HCT116 (cell line): ENCODE measurements around the gene TNIK. TPM values are rescaled to one million over a fixed set of nuclear protein-coding genes. Genes with fewer than 3 reads are reported as not detected.

Experiments used
- ATAC-seq: fragments of 200-7000 bp; cut with Tn5 transposase; 2 replicates; pipeline ENCODE4 v1.9.1; 2020; ENCODE audit warnings: mild to moderate bottlenecking, moderate library complexity
- BruUV-seq: library from RNA; stranded (reverse); fragments of 400-500 nt; replicated peaks from 2 replicates; lab custom pipeline; 2021; lab: Mats Ljungman, UMichigan
- CTCF ChIA-PET: fragments of 300-600 bp; sonication (Branson Sonifier 250); formaldehyde crosslinking; loops from one replicate; lab custom pipeline; 2021; ENCODE audit warnings: antibody characterized with exemption; lab: Charles Lee
- POLR2A ChIA-PET: fragments of 300-600, 350-600 bp; sonication (Branson Sonifier 250); formaldehyde crosslinking; loops from one replicate; lab custom pipeline; 2021; ENCODE audit warnings: antibody characterized with exemption; lab: Charles Lee
- RAD21 ChIA-PET, 2 experiments: fragments of 300-600 bp; sonication (Branson Sonifier 250); formaldehyde crosslinking; loops; one replicate each; lab custom pipeline; 2023; ENCODE audit warnings: low total read pairs in 2 of 2; ENCODE audit not compliant: uncharacterized antibody in 2 of 2, unreplicated experiment in 2 of 2, low non-redundant PET in 1 of 2; lab: Charles Lee
- DNase-seq: peaks from one replicate; pipeline ENCODE4 v3.0.0-alpha.2; 2010; ENCODE audit warnings: low read depth, low spot score
- H2AFZ ChIP-seq: fragments of 200-600 bp; shearing (Covaris generic), sonication (generic); 2 replicates; pipeline ENCODE4 v1.6.1; 2017; ENCODE audit warnings: low read depth, mixed run types, mixed read lengths, antibody characterized with exemption, low read length; ENCODE audit not compliant: poor library complexity, severe bottlenecking
- H3K27ac ChIP-seq: 2 replicates; pipeline ENCODE4 v1.5.1; 2012; ENCODE audit warnings: low read depth, low read length
- H3K27me3 ChIP-seq: fragments of 200-600 bp; sonication (generic); 2 replicates; pipeline ENCODE4 v1.6.1; 2016; ENCODE audit warnings: mixed run types, low read length, mixed read lengths; ENCODE audit not compliant: insufficient read depth
- H3K36me3 ChIP-seq, 2 experiments: fragments of 200-500 bp in 1 of 2; fragments of 200-600 bp in 1 of 2; sonication (Bioruptor generic) in 1 of 2; sonication (generic) in 1 of 2; 2 replicates each; pipeline versions ENCODE4 v1.5.1 to v1.6.1; 2014 to 2016; ENCODE audit warnings: low read length in 2 of 2, inconsistent platforms in 1 of 2, mixed read lengths in 1 of 2, mixed run types in 1 of 2; ENCODE audit not compliant: insufficient read depth in 2 of 2, control insufficient read depth in 1 of 2
- H3K4me1 ChIP-seq, 2 experiments: fragments of 200-600 bp in 1 of 2; sonication (generic) in 1 of 2; 2 replicates each; pipeline versions ENCODE4 v1.5.1 to v1.6.1; 2012 to 2017; ENCODE audit warnings: low read length in 2 of 2, inconsistent platforms in 1 of 2, mild to moderate bottlenecking in 1 of 2, mixed read lengths in 1 of 2, mixed run types in 1 of 2, moderate library complexity in 1 of 2; ENCODE audit not compliant: insufficient read depth in 2 of 2, control insufficient read depth in 1 of 2
- H3K4me2 ChIP-seq: fragments of 200-600 bp; sonication (generic); 2 replicates; pipeline ENCODE4 v1.6.1; 2017; ENCODE audit warnings: mixed run types, low read length, mixed read lengths
- H3K4me3 ChIP-seq, 2 experiments: fragments of 200-600 bp in 1 of 2; sonication (generic) in 1 of 2; replicated peaks in 1 of 2; 2 replicates each; pipeline ENCODE4 v1.5.1; 2011 to 2016; ENCODE audit warnings: low read length in 2 of 2, control low read depth in 1 of 2, low read depth in 1 of 2, mild to moderate bottlenecking in 1 of 2, mixed read lengths in 1 of 2, mixed run types in 1 of 2
- H3K79me2 ChIP-seq: fragments of 200-600 bp; sonication (generic); 2 replicates; pipeline ENCODE4 v1.6.1; 2017; ENCODE audit warnings: mild to moderate bottlenecking, mixed run types, low read length, moderate library complexity, mixed read lengths; ENCODE audit not compliant: insufficient read depth
- H3K9ac ChIP-seq: fragments of 200-600 bp; sonication (generic); 2 replicates; pipeline ENCODE4 v1.6.1; 2016; ENCODE audit warnings: low read length, mixed read lengths
- H3K9me2 ChIP-seq: fragments of 200-600 bp; sonication (generic), shearing (Covaris generic); 2 replicates; pipeline ENCODE4 v1.6.1; 2017; ENCODE audit warnings: mixed run types, mild to moderate bottlenecking, moderate library complexity; ENCODE audit not compliant: insufficient read depth
- H3K9me3 ChIP-seq, 2 experiments: fragments of 200-500 bp in 1 of 2; fragments of 200-600 bp in 1 of 2; sonication (Bioruptor generic) in 1 of 2; sonication (generic) in 1 of 2; 2 replicates each; pipeline ENCODE4 v1.6.1; 2014 to 2017; ENCODE audit warnings: low read length in 2 of 2, mixed read lengths in 2 of 2, inconsistent platforms in 1 of 2, low read depth in 1 of 2, mild to moderate bottlenecking in 1 of 2, mixed run types in 1 of 2, moderate library complexity in 1 of 2; ENCODE audit not compliant: control insufficient read depth in 1 of 2, insufficient read depth in 1 of 2
- H4K20me1 ChIP-seq: fragments of 200-600 bp; sonication (generic), shearing (Covaris generic); 2 replicates; pipeline ENCODE4 v1.6.1; 2017; ENCODE audit warnings: mixed run types, mild to moderate bottlenecking, moderate library complexity; ENCODE audit not compliant: insufficient read depth
- CBX3 ChIP-seq: IDR thresholded peaks from 2 replicates; pipeline ENCODE4 v1.6.1; 2012; ENCODE audit warnings: low read depth
- CEBPB ChIP-seq: IDR thresholded peaks from 2 replicates; pipeline ENCODE4 v1.6.1; 2012; ENCODE audit warnings: low read depth
- EGR1 ChIP-seq: IDR thresholded peaks from 2 replicates; pipeline ENCODE4 v1.6.1; 2012; ENCODE audit warnings: low read depth
- FOSL1 ChIP-seq: IDR thresholded peaks from 2 replicates; pipeline ENCODE4 v1.6.1; 2012; ENCODE audit warnings: low read depth
- POLR2A ChIP-seq: IDR thresholded peaks from 2 replicates; pipeline ENCODE4 v1.7.0; 2011; ENCODE audit warnings: borderline replicate concordance; ENCODE audit not compliant: insufficient read depth, insufficient read length; ENCODE audit errors: extremely low read depth
- RAD21 ChIP-seq: IDR thresholded peaks from 2 replicates; pipeline ENCODE4 v1.6.1; 2012; ENCODE audit warnings: low read depth, mild to moderate bottlenecking
- SIN3A ChIP-seq: IDR thresholded peaks from 2 replicates; pipeline ENCODE4 v1.6.1; 2012; ENCODE audit warnings: low read depth
- intact Hi-C: fragments of 100-400 bp; cut with micrococcal nuclease; formaldehyde crosslinking; loops from 2 replicates; pipeline ENCODE4 v1.10.0; 2022
- total RNA-seq: library from RNA; stranded (reverse); gene quantifications from one replicate; pipeline ENCODE4 v1.2.1, GENCODE V29; 2021; ENCODE audit not compliant: unreplicated experiment
- TF ChIP-seq, protein P1 (sequence below): IDR thresholded peaks from 2 replicates; pipeline ENCODE4 v1.6.1; 2012; ENCODE audit warnings: low read depth
- TF ChIP-seq, protein P2 (sequence below): IDR thresholded peaks from 2 replicates; pipeline ENCODE4 v1.6.1; 2012

TNIK gene
- total RNA-seq, 1 experiment from 2014 or later = 24.1 TPM

DNA sequence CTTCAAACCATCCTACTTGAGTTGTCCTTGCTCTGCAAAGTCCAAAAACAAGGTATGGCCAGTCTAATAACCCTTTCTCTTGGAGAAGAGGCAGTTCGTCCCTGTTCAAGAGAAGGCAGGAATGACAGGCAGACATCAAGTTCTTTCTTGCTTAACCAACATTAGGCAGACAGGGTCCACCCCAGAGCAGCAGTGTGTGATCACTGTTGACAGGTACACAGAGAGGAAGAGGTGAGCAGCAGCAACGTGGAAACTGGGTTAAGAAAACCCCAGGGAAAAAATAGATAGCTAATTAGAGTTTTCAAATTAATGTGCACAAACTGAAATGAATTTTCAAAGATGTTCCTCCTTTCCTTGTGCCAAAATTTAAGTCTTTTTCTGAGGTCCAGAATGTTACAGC is 48.2 kb downstream of the TNIK start:
- TF ChIP-seq, protein P1, sequence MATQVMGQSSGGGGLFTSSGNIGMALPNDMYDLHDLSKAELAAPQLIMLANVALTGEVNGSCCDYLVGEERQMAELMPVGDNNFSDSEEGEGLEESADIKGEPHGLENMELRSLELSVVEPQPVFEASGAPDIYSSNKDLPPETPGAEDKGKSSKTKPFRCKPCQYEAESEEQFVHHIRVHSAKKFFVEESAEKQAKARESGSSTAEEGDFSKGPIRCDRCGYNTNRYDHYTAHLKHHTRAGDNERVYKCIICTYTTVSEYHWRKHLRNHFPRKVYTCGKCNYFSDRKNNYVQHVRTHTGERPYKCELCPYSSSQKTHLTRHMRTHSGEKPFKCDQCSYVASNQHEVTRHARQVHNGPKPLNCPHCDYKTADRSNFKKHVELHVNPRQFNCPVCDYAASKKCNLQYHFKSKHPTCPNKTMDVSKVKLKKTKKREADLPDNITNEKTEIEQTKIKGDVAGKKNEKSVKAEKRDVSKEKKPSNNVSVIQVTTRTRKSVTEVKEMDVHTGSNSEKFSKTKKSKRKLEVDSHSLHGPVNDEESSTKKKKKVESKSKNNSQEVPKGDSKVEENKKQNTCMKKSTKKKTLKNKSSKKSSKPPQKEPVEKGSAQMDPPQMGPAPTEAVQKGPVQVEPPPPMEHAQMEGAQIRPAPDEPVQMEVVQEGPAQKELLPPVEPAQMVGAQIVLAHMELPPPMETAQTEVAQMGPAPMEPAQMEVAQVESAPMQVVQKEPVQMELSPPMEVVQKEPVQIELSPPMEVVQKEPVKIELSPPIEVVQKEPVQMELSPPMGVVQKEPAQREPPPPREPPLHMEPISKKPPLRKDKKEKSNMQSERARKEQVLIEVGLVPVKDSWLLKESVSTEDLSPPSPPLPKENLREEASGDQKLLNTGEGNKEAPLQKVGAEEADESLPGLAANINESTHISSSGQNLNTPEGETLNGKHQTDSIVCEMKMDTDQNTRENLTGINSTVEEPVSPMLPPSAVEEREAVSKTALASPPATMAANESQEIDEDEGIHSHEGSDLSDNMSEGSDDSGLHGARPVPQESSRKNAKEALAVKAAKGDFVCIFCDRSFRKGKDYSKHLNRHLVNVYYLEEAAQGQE = no peak
- TF ChIP-seq CEBPB (no peak), FOSL1 (no peak), SIN3A (no peak), CBX3 (no peak), POLR2A (no peak), RAD21 (no peak), EGR1 (no peak)
- TF ChIP-seq, protein P2, sequence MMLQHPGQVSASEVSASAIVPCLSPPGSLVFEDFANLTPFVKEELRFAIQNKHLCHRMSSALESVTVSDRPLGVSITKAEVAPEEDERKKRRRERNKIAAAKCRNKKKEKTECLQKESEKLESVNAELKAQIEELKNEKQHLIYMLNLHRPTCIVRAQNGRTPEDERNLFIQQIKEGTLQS = no peak
- TF ChIP-seq, all 23 proteins: peak for 0
- Histone ChIP-seq H4K20me1 (no peaks in the 10 kb centered on the region), H2AFZ (no peak overlapping the region), H3K9me2 (no peaks in the 10 kb centered on the region), H3K27ac (no peak overlapping the region), H3K36me3 (no peaks in the 10 kb centered on the region), H3K4me2 (no peak overlapping the region), H3K27me3 (no peaks in the 10 kb centered on the region), H3K9me3 (no peaks in the 10 kb centered on the region), H3K4me3 (no peak overlapping the region), H3K4me1 (peaks cover 0 to 11% of the 10 kb centered on the region in 2 experiments; a peak in 1 of 4 replicates), H3K79me2 (no peaks in the 10 kb centered on the region), H3K9ac (no peak overlapping the region)
- no peak for ATAC-seq
- ChIA-PET RAD21 (no interaction called here), CTCF (no interaction called here), POLR2A (interaction anchor here (0.7 kb wide), 1 partner anchor 680 kb away, joined by 3 read pairs; no protein-coding TSS in a partner anchor)
- DNase-seq = no peak
- no TSS peak for BruUV-seq
- intact Hi-C loops = no loop called here
